ENCODE measurements around the gene AP5B1. TPM values are rescaled to one million over a fixed set of nuclear protein-coding genes. Genes with fewer than 3 reads are reported as not detected.

The AP5B1 gene
- total and polyA plus RNA-seq, 2 experiments from 2014 or later: 3.1 to 16.1 TPM

DNA sequence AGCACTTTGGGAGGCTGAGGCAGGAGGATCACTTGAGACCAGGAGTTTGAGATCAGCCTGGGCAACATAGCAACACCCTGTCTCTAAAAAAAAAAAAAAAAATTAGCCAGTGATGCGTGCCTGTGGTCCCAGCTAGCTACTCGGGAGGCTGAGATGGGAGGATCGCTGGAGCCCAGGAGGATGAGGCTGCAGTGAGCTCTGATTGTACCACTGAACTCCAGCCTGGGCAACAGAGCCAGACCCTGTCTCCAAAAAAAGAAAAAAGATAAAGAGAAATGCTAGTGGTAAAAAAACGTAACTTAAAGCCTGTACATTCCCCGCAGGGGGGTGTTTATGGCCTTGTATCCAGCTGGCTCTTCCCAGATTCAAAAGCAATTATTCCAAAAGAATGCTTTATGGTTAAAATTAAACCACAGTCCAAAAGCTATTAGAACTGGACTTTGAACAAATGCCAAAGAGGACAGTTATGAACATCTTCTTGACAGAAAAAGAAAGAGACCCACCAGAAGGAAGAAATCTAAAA lies 36.6 kb upstream of the AP5B1 start:
- peaks cover 8% of the 10 kb centered on the region for H3K27me3 Mint-ChIP-seq (ENCODE audit: insufficient read depth, low read depth, poor library complexity)
- Histone ChIP-seq H3K9me2 (ENCODE audit: insufficient read depth) (no peaks in the 10 kb centered on the region), H4K20me1 (replicated peaks; ENCODE audit: insufficient read depth) (no peaks in the 10 kb centered on the region), H3K27ac (ENCODE audit: low read depth) (no peak overlapping the region), H3K4me1 (ENCODE audit: insufficient read depth) (no peaks in the 10 kb centered on the region; the same call in 1 of the 2 replicates), H3F3A (replicated peaks; ENCODE audit: low read depth) (0 out of 2 replicates have a peak, but pooled peaks cover 4% of the 10 kb centered on the region), H3K27me3 (ENCODE audit: insufficient read depth) (peaks cover 12% of the 10 kb centered on the region), H3K79me2 (replicated peaks; ENCODE audit: insufficient read depth) (no peaks in the 10 kb centered on the region), H3K4me2 (peak overlapping the region; percentile 93), H3K36me3 (ENCODE audit: insufficient read depth) (no peaks in the 10 kb centered on the region), H2AFZ (peak overlapping the region; percentile 95), H3K4me3 (peak overlapping the region; percentile 71)
- ATAC-seq (no peak), DNase-seq (ENCODE audit: low spot score) (no peak)
- TF ChIP-seq, protein P1, sequence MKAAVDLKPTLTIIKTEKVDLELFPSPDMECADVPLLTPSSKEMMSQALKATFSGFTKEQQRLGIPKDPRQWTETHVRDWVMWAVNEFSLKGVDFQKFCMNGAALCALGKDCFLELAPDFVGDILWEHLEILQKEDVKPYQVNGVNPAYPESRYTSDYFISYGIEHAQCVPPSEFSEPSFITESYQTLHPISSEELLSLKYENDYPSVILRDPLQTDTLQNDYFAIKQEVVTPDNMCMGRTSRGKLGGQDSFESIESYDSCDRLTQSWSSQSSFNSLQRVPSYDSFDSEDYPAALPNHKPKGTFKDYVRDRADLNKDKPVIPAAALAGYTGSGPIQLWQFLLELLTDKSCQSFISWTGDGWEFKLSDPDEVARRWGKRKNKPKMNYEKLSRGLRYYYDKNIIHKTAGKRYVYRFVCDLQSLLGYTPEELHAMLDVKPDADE (IDR thresholded peaks at IDR 0.05): no peak
- TF ChIP-seq, protein P2, sequence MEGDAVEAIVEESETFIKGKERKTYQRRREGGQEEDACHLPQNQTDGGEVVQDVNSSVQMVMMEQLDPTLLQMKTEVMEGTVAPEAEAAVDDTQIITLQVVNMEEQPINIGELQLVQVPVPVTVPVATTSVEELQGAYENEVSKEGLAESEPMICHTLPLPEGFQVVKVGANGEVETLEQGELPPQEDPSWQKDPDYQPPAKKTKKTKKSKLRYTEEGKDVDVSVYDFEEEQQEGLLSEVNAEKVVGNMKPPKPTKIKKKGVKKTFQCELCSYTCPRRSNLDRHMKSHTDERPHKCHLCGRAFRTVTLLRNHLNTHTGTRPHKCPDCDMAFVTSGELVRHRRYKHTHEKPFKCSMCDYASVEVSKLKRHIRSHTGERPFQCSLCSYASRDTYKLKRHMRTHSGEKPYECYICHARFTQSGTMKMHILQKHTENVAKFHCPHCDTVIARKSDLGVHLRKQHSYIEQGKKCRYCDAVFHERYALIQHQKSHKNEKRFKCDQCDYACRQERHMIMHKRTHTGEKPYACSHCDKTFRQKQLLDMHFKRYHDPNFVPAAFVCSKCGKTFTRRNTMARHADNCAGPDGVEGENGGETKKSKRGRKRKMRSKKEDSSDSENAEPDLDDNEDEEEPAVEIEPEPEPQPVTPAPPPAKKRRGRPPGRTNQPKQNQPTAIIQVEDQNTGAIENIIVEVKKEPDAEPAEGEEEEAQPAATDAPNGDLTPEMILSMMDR (conservative IDR thresholded peaks at IDR 0.05; ENCODE audit: low read depth in 2 of 2): no peak
- TF ChIP-seq POLR2AphosphoS5 (IDR thresholded peaks at IDR 0.05; ENCODE audit: low read depth) (no peak), ZNF114 (CRISPR knock-in tag; IDR thresholded peaks at IDR 0.05) (no peak), EZH2phosphoT487 (IDR thresholded peaks at IDR 0.05; ENCODE audit: unreplicated experiment) (no peak), NANOG (IDR thresholded peaks at IDR 0.05; ENCODE audit: borderline replicate concordance) (no peak), ZNF331 (CRISPR knock-in tag; IDR thresholded peaks at IDR 0.05; ENCODE audit: low read depth) (no peak), JUNB (IDR thresholded peaks at IDR 0.05; ENCODE audit: unreplicated experiment) (no peak), EZH2 (IDR thresholded peaks at IDR 0.05; ENCODE audit: low read depth, unreplicated experiment) (no peak), STAT1 (IDR thresholded peaks at IDR 0.05; ENCODE audit: unreplicated experiment) (no peak), CREB1 (CRISPR knock-in tag; IDR thresholded peaks at IDR 0.05; ENCODE audit: low read depth) (no peak)
- TF ChIP-seq, protein P3, sequence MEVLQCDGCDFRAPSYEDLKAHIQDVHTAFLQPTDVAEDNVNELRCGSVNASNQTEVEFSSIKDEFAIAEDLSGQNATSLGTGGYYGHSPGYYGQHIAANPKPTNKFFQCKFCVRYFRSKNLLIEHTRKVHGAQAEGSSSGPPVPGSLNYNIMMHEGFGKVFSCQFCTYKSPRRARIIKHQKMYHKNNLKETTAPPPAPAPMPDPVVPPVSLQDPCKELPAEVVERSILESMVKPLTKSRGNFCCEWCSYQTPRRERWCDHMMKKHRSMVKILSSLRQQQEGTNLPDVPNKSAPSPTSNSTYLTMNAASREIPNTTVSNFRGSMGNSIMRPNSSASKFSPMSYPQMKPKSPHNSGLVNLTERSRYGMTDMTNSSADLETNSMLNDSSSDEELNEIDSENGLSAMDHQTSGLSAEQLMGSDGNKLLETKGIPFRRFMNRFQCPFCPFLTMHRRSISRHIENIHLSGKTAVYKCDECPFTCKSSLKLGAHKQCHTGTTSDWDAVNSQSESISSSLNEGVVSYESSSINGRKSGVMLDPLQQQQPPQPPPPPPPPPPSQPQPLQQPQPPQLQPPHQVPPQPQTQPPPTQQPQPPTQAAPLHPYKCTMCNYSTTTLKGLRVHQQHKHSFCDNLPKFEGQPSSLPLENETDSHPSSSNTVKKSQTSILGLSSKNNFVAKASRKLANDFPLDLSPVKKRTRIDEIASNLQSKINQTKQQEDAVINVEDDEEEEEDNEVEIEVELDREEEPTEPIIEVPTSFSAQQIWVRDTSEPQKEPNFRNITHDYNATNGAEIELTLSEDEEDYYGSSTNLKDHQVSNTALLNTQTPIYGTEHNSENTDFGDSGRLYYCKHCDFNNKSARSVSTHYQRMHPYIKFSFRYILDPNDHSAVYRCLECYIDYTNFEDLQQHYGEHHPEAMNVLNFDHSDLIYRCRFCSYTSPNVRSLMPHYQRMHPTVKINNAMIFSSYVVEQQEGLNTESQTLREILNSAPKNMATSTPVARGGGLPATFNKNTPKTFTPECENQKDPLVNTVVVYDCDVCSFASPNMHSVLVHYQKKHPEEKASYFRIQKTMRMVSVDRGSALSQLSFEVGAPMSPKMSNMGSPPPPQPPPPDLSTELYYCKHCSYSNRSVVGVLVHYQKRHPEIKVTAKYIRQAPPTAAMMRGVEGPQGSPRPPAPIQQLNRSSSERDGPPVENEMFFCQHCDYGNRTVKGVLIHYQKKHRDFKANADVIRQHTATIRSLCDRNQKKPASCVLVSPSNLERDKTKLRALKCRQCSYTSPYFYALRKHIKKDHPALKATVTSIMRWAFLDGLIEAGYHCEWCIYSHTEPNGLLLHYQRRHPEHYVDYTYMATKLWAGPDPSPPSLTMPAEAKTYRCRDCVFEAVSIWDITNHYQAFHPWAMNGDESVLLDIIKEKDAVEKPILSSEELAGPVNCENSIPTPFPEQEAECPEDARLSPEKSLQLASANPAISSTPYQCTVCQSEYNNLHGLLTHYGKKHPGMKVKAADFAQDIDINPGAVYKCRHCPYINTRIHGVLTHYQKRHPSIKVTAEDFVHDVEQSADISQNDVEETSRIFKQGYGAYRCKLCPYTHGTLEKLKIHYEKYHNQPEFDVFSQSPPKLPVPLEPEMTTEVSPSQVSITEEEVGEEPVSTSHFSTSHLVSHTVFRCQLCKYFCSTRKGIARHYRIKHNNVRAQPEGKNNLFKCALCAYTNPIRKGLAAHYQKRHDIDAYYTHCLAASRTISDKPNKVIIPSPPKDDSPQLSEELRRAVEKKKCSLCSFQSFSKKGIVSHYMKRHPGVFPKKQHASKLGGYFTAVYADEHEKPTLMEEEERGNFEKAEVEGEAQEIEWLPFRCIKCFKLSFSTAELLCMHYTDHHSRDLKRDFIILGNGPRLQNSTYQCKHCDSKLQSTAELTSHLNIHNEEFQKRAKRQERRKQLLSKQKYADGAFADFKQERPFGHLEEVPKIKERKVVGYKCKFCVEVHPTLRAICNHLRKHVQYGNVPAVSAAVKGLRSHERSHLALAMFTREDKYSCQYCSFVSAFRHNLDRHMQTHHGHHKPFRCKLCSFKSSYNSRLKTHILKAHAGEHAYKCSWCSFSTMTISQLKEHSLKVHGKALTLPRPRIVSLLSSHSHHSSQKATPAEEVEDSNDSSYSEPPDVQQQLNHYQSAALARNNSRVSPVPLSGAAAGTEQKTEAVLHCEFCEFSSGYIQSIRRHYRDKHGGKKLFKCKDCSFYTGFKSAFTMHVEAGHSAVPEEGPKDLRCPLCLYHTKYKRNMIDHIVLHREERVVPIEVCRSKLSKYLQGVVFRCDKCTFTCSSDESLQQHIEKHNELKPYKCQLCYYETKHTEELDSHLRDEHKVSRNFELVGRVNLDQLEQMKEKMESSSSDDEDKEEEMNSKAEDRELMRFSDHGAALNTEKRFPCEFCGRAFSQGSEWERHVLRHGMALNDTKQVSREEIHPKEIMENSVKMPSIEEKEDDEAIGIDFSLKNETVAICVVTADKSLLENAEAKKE (CRISPR knock-in tag; IDR thresholded peaks at IDR 0.05): no peak
- TF ChIP-seq, protein P4, sequence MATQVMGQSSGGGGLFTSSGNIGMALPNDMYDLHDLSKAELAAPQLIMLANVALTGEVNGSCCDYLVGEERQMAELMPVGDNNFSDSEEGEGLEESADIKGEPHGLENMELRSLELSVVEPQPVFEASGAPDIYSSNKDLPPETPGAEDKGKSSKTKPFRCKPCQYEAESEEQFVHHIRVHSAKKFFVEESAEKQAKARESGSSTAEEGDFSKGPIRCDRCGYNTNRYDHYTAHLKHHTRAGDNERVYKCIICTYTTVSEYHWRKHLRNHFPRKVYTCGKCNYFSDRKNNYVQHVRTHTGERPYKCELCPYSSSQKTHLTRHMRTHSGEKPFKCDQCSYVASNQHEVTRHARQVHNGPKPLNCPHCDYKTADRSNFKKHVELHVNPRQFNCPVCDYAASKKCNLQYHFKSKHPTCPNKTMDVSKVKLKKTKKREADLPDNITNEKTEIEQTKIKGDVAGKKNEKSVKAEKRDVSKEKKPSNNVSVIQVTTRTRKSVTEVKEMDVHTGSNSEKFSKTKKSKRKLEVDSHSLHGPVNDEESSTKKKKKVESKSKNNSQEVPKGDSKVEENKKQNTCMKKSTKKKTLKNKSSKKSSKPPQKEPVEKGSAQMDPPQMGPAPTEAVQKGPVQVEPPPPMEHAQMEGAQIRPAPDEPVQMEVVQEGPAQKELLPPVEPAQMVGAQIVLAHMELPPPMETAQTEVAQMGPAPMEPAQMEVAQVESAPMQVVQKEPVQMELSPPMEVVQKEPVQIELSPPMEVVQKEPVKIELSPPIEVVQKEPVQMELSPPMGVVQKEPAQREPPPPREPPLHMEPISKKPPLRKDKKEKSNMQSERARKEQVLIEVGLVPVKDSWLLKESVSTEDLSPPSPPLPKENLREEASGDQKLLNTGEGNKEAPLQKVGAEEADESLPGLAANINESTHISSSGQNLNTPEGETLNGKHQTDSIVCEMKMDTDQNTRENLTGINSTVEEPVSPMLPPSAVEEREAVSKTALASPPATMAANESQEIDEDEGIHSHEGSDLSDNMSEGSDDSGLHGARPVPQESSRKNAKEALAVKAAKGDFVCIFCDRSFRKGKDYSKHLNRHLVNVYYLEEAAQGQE (IDR thresholded peaks at IDR 0.05; ENCODE audit: unreplicated experiment): no peak
- no peaks in the 10 kb centered on the region for H3K9me3 Mint-ChIP-seq
- H3K36me3 Mint-ChIP-seq (ENCODE audit: low read depth): no peaks in the 10 kb centered on the region; the same call in 1 of the 3 replicates
- H3K4me1 Mint-ChIP-seq: peaks cover 5% of the 10 kb centered on the region; the same call in 1 of the 3 replicates
- H3K4me3 Mint-ChIP-seq: peak overlapping the region; percentile 73
- no peak overlapping the region for H3K27ac Mint-ChIP-seq

Measured in GM23338 (cell line).